ENCODE results near the gene SEMA3B.
A peak's percentile ranks its signal among the peaks of the same experiment; 100 is the strongest.

Gene SEMA3B

GRCh38 chr3:50323614-50324199, 54.8 kb downstream of the SEMA3B start:
- H3F3A ChIP-seq (ENCODE audit: low read depth): peaks cover 3% of the 10 kb centered on the region
- peaks cover 30% of the 10 kb centered on the region for H3K4me1 ChIP-seq (ENCODE audit: insufficient read depth, low read length, poor library complexity, severe bottlenecking)
- no peak overlapping the region for H2AFZ ChIP-seq (ENCODE audit: low read length)
- peaks cover 23% of the 10 kb centered on the region for H4K20me1 ChIP-seq (ENCODE audit: insufficient read depth, low read length, poor library complexity, severe bottlenecking)
- H3K79me2 ChIP-seq (ENCODE audit: insufficient read depth, low read length): peaks cover 38% of the 10 kb centered on the region
- no peak overlapping the region for H3K4me3 ChIP-seq (ENCODE audit: low read length, poor library complexity, severe bottlenecking)
- H3K27me3 ChIP-seq (ENCODE audit: insufficient read depth, low read length, poor library complexity, severe bottlenecking): no peaks in the 10 kb centered on the region
- H3K9ac ChIP-seq (ENCODE audit: low read depth, low read length, poor library complexity, severe bottlenecking): no peak overlapping the region
- no peak overlapping the region for H3K4me2 ChIP-seq (ENCODE audit: low read depth, low read length, poor library complexity, severe bottlenecking)
- H3K36me3 ChIP-seq (ENCODE audit: insufficient read depth, low read length): no peaks in the 10 kb centered on the region
- no peaks in the 10 kb centered on the region for H3K9me3 ChIP-seq (ENCODE audit: insufficient read depth, low read depth, low read length)
- no peaks in the 10 kb centered on the region for H3K9me2 ChIP-seq (replicated peaks; ENCODE audit: low read depth, low read length)
- TF ChIP-seq CTCF (conservative IDR thresholded peaks at IDR 0.05; ENCODE audit: low read length) (no peak), EZH2phosphoT487 (IDR thresholded peaks at IDR 0.05; ENCODE audit: borderline replicate concordance) (no peak)

- no peaks in the 10 kb centered on the region for H3K9me3 ChIP-seq (ENCODE audit: insufficient read depth, low read depth, low read length)
- H3K36me3 ChIP-seq (ENCODE audit: insufficient read depth, low read length): peaks cover 4% of the 10 kb centered on the region; the same call in 1 of the 2 replicates
- H3K9me2 ChIP-seq (replicated peaks; ENCODE audit: low read depth, low read length): no peaks in the 10 kb centered on the region
- H3F3A ChIP-seq (ENCODE audit: low read depth): peaks cover 7% of the 10 kb centered on the region
- peaks cover 30% of the 10 kb centered on the region for H3K79me2 ChIP-seq (ENCODE audit: insufficient read depth, low read length)
- no peak overlapping the region for H3K4me3 ChIP-seq (ENCODE audit: low read length, poor library complexity, severe bottlenecking)
- H3K9ac ChIP-seq (ENCODE audit: low read depth, low read length, poor library complexity, severe bottlenecking): no peak overlapping the region
- no peak overlapping the region for H3K4me2 ChIP-seq (ENCODE audit: low read depth, low read length, poor library complexity, severe bottlenecking)
- TF ChIP-seq EZH2phosphoT487 (IDR thresholded peaks at IDR 0.05; ENCODE audit: borderline replicate concordance): no peak
- peak; percentile 91 for TF ChIP-seq CTCF (conservative IDR thresholded peaks at IDR 0.05; ENCODE audit: low read length)
- H3K27me3 ChIP-seq (ENCODE audit: insufficient read depth, low read length, poor library complexity, severe bottlenecking): no peaks in the 10 kb centered on the region
- H4K20me1 ChIP-seq (ENCODE audit: insufficient read depth, low read length, poor library complexity, severe bottlenecking): peaks cover 26% of the 10 kb centered on the region
- no peak overlapping the region for H2AFZ ChIP-seq (ENCODE audit: low read length)
- H3K4me1 ChIP-seq (ENCODE audit: insufficient read depth, low read length, poor library complexity, severe bottlenecking): peaks cover 25% of the 10 kb centered on the region
These were observed 55.6 kb downstream of the SEMA3B start for GRCh38 chr3:50324351-50325112.

- no peak overlapping the region for H3K9ac ChIP-seq (ENCODE audit: low read depth, low read length, poor library complexity, severe bottlenecking)
- H3K9me3 ChIP-seq (ENCODE audit: insufficient read depth, low read depth, low read length): no peaks in the 10 kb centered on the region
- no peak for TF ChIP-seq CTCF (conservative IDR thresholded peaks at IDR 0.05; ENCODE audit: low read length)
- no peak for TF ChIP-seq EZH2phosphoT487 (IDR thresholded peaks at IDR 0.05; ENCODE audit: borderline replicate concordance)
- no peak overlapping the region for H3K4me3 ChIP-seq (ENCODE audit: low read length, poor library complexity, severe bottlenecking)
- no peak overlapping the region for H2AFZ ChIP-seq (ENCODE audit: low read length)
- no peaks in the 10 kb centered on the region for H3K9me2 ChIP-seq (replicated peaks; ENCODE audit: low read depth, low read length)
- H4K20me1 ChIP-seq (ENCODE audit: insufficient read depth, low read length, poor library complexity, severe bottlenecking): peaks cover 26% of the 10 kb centered on the region
- H3K4me2 ChIP-seq (ENCODE audit: low read depth, low read length, poor library complexity, severe bottlenecking): no peak overlapping the region
- no peaks in the 10 kb centered on the region for H3K27me3 ChIP-seq (ENCODE audit: insufficient read depth, low read length, poor library complexity, severe bottlenecking)
- H3K36me3 ChIP-seq (ENCODE audit: insufficient read depth, low read length): peaks cover 10% of the 10 kb centered on the region; the same call in 1 of the 2 replicates
- H3F3A ChIP-seq (ENCODE audit: low read depth): peaks cover 9% of the 10 kb centered on the region
- H3K79me2 ChIP-seq (ENCODE audit: insufficient read depth, low read length): peaks cover 27% of the 10 kb centered on the region
- peaks cover 21% of the 10 kb centered on the region for H3K4me1 ChIP-seq (ENCODE audit: insufficient read depth, low read length, poor library complexity, severe bottlenecking)
These were observed 56.1 kb downstream of the SEMA3B start for GRCh38 chr3:50325113-50325480.
